Activated CD4-positive, CD25-positive, alpha-beta regulatory T cell treated with anti-CD3 and anti-CD28 coated beads, Interleukin-2, amount 50 U/mL, for 24 hours (primary cell): ENCODE measurements around the gene EPHB1.

Experiments
- ATAC-seq, 2 donors: fragments of 150-1000 bp; cut with Tn5 transposase; one replicate each; pipeline ENCODE4 v1.10.0; 2021; ENCODE audit warnings: mild to moderate bottlenecking in 1 of 2, moderate library complexity in 1 of 2

EPHB1 gene

GRCh38 chr3:134809427-134810051 is 14.5 kb downstream of the EPHB1 start:
- no peak for ATAC-seq

GRCh38 chr3:134810052-134810435 is 15.0 kb downstream of the EPHB1 start:
- no peak for ATAC-seq

- ATAC-seq, result no peak
These were observed 15.8 kb downstream of the EPHB1 start for GRCh38 chr3:134810850-134811249.

- no peak for ATAC-seq
These were observed 18.6 kb downstream of the EPHB1 start for GRCh38 chr3:134813618-134814017.

- no peak for ATAC-seq
These were observed 20.5 kb downstream of the EPHB1 start for GRCh38 chr3:134815519-134815918.

GRCh38 chr3:134816623-134817022 is 21.6 kb downstream of the EPHB1 start:
- no peak for ATAC-seq

GRCh38 chr3:134817297-134817696 is 22.2 kb downstream of the EPHB1 start:
- ATAC-seq, result no peak

GRCh38 chr3:134820994-134821393 is 25.9 kb downstream of the EPHB1 start:
- ATAC-seq, result no peak

GRCh38 chr3:134822090-134822489 is 27.0 kb downstream of the EPHB1 start:
- ATAC-seq, result no peak

GRCh38 chr3:134823679-134824078 is 28.6 kb downstream of the EPHB1 start:
- ATAC-seq, result no peak

GRCh38 chr3:134824791-134825190 is 29.7 kb downstream of the EPHB1 start:
- ATAC-seq, result no peak

- ATAC-seq, result no peak
These were observed 32.2 kb downstream of the EPHB1 start for GRCh38 chr3:134827213-134827612.

GRCh38 chr3:134829721-134830120 is 34.7 kb downstream of the EPHB1 start:
- ATAC-seq, result no peak

GRCh38 chr3:134832585-134832984 is 37.5 kb downstream of the EPHB1 start:
- ATAC-seq, result no peak

GRCh38 chr3:134833453-134834163 is 38.5 kb downstream of the EPHB1 start:
- ATAC-seq, result no peak

- ATAC-seq, result no peak
These were observed 41.9 kb downstream of the EPHB1 start for GRCh38 chr3:134836921-134837320.

- ATAC-seq, result no peak
These were observed 43.5 kb downstream of the EPHB1 start for GRCh38 chr3:134838599-134838998.

GRCh38 chr3:134839422-134839821 is 44.4 kb downstream of the EPHB1 start:
- no peak for ATAC-seq

- no peak for ATAC-seq
These were observed 44.9 kb downstream of the EPHB1 start for GRCh38 chr3:134839990-134840389.

GRCh38 chr3:134840459-134840858 is 45.4 kb downstream of the EPHB1 start:
- no peak for ATAC-seq

- no peak for ATAC-seq
These were observed 51.0 kb downstream of the EPHB1 start for GRCh38 chr3:134846084-134846483.

GRCh38 chr3:134846911-134847317 is 51.9 kb downstream of the EPHB1 start:
- ATAC-seq, result no peak

GRCh38 chr3:134847349-134847748 is 52.3 kb downstream of the EPHB1 start:
- ATAC-seq, result no peak

GRCh38 chr3:134849561-134849960 is 54.5 kb downstream of the EPHB1 start:
- no peak for ATAC-seq

- no peak for ATAC-seq
These were observed 55.7 kb downstream of the EPHB1 start for GRCh38 chr3:134850761-134851160.
